ENCODE data around the gene RNU7-1. TPM values are rescaled to one million over a fixed set of nuclear protein-coding genes. Genes with fewer than 3 reads are reported as not detected.

Gene RNU7-1
- total and polyA plus RNA-seq, 10 of the 15 experiments (the other 5 are each of a cell fraction or from before 2014, with no cell fraction given), result not detected

- TF ChIP-seq ZBTB40 (IDR thresholded peaks at IDR 0.05; ENCODE audit: borderline replicate concordance) (no peak), ZBTB11 (CRISPR knock-in tag; IDR thresholded peaks at IDR 0.05) (no peak), RAD21 (IDR thresholded peaks at IDR 0.05; ENCODE audit: insufficient read depth, low read depth, low read length) (no peak)
These were observed 13.9 kb upstream of the RNU7-1 start (continued) for GRCh38 chr12:6929466-6930452.

Data from GM12878 (cell line).